HFF-Myc (cell line): ENCODE measurements around the gene LRIG1.

Source experiments
- DNase-seq: peaks from one replicate; pipeline ENCODE4 v3.0.0-alpha.2; 2011; ENCODE audit warnings: low read depth; ENCODE audit errors: extremely low read depth
- H3K4me3 ChIP-seq: replicated peaks from 2 replicates; pipeline ENCODE4 v1.5.1; 2011; ENCODE audit warnings: low read depth, mild to moderate bottlenecking, control low read depth, low read length
- TF ChIP-seq, protein P1 (sequence below): IDR thresholded peaks from 2 replicates; pipeline ENCODE4 v1.5.1; 2012; ENCODE audit warnings: mild to moderate bottlenecking, low read depth, low read length, control low read depth; ENCODE audit errors: missing control alignments

The LRIG1 gene

DNA sequence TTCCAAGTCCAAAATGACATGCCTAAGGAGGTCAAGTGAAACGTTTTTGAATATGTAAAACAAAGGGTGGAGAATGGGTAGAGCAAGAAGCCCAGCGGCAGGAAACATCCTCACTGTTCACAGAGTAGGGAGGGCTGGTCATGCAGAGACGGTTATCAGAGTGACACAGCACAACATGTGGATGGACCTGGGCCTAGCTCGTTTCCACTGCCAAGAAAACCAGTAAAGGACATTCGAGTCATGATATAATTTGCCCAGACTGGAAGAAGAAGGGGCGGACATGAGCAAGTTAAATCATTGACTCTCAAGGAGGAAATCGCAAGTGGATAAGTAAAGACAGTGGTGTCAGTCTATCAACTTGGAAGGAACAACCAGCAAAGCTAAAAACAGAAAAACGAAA lies 89.3 kb downstream of the LRIG1 start:
- DNase-seq: no peak
- no peak overlapping the region for H3K4me3 ChIP-seq
- TF ChIP-seq, protein P1, sequence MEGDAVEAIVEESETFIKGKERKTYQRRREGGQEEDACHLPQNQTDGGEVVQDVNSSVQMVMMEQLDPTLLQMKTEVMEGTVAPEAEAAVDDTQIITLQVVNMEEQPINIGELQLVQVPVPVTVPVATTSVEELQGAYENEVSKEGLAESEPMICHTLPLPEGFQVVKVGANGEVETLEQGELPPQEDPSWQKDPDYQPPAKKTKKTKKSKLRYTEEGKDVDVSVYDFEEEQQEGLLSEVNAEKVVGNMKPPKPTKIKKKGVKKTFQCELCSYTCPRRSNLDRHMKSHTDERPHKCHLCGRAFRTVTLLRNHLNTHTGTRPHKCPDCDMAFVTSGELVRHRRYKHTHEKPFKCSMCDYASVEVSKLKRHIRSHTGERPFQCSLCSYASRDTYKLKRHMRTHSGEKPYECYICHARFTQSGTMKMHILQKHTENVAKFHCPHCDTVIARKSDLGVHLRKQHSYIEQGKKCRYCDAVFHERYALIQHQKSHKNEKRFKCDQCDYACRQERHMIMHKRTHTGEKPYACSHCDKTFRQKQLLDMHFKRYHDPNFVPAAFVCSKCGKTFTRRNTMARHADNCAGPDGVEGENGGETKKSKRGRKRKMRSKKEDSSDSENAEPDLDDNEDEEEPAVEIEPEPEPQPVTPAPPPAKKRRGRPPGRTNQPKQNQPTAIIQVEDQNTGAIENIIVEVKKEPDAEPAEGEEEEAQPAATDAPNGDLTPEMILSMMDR: no peak

DNA sequence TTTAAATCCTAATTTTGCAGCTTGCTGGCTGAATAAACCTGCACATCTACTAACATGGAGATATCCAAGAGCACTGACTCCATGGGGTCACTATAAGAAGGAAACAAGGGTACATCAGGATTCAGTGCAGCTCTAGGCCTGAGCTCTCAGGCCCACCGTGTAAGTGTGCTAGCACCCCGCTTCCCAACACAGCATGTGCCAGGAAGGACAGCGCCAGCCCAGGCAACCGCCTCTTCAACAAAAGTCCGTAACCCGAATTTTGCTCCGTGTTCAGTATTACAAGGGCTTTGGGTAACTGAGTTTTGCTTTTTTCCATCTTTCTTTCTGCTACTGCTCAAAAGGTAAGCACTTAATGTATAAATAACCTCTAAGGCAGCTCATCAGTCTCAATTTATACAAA lies 89.8 kb downstream of the LRIG1 start:
- TF ChIP-seq, protein P1: no peak
- no peak overlapping the region for H3K4me3 ChIP-seq
- no peak for DNase-seq

DNA sequence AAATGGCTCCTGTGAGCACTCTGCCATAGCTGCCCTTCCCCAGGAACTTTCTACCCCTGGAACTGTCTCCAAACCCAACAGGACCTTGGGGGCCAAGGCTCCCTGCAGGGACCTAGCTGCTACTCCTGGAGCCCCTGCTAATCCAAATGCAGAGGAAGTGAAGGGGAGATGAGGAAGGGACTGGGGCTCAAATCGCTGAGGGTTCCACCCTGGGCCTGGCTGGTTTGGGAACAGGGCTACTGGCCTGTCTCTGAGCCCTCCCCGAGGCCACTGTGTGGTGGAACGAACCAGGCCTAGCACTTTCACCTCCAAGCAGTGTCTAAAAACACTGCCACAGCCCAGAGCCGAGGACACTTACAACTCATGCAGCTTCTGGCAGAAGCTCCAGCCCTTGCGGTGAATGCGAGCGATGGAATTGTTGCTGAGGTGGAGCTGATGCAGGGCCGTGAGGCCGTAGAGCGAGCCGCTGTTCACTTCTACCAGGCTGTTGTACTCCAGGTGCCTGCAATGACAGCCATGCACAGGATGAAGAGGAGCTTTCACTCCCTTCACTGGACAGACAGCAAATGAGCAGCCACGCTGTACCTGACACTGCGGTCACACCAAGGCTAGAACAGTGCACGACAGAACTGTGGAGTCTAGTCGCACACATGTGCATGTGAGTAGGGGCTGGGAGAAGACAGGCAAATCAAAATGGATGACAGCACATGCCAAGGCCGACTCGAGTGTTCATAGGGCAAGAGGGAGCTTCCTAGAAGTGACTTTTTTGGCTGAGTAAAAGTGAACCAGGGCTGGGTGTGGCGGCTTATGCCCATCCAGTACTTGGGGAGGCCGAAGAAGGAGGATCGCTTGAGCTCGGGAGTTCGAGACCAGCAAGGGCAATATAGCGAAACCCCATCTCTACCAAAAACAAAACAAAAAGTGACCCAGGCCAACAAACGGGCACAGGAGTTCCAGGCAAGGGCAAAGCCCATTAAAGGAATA lies 90.8 kb downstream of the LRIG1 start:
- no peak for DNase-seq
- no peak overlapping the region for H3K4me3 ChIP-seq
- TF ChIP-seq, protein P1: no peak

DNA sequence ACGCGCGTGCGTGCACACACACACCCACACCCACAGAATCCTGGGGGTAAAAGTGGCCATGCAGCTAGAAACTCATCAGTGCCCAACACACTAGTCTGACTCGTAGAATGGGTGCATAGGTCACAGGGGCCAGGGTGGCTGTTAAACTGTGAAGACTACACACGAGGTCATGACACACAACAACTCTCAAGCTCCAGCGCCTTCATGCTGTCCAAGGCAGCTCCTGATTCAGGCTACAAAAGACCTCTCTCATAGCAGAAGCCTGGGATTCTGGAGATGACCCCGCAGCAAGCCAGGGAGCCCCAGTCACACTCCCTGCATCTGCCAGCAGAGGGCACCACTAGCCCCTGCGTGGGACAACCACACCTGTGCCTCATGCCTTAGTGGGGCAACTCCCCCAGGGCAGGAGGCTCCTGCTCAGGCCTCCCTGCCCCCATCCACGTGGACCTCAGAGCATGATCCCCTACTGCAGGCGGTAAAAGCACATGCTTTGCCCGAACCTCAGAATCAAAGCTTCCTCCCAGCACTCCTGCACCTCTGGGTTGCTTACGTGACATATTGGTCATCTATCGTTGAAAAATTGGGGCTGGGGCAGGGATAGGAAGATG lies 93.1 kb downstream of the LRIG1 start:
- DNase-seq: no peak
- no peak overlapping the region for H3K4me3 ChIP-seq
- TF ChIP-seq, protein P1: peak; percentile 92

DNA sequence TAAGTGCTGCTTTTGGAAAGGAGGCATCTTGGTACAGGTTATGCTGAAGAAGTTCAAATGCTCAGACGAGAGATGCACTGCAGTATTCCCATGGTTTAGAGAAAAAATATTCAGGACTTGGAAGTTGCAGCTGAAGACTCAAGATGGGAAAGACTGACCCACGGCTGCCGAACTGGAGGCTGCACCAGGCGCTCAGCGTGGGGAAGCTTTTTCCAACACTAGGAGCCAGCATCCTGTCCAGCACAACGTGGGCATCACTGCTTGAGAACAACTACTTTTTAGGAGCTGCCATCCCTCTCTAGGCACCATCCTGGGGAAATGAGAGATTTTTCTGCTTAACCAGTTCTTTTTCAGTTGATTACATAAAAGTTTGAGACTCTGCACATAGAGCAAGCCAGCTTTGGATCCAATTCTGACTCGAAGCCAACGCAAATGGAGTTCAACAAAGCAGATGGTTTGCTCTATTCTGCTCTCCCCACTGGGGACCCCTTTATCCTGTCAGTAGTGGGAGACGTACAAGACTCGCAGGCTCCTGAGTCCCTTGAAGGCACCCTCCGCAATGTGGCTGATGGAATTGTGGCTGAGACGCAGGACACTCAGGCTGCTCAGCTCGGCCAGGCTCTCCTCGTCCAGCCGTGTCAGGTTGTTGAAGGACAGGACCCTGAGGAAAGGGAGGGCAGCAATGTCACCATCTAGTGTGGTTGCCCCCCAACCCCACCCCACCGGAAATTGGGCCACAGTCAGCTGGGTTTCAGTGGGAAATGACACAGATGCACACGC lies 93.8 kb downstream of the LRIG1 start:
- no peak for DNase-seq
- TF ChIP-seq, protein P1: no peak

DNA sequence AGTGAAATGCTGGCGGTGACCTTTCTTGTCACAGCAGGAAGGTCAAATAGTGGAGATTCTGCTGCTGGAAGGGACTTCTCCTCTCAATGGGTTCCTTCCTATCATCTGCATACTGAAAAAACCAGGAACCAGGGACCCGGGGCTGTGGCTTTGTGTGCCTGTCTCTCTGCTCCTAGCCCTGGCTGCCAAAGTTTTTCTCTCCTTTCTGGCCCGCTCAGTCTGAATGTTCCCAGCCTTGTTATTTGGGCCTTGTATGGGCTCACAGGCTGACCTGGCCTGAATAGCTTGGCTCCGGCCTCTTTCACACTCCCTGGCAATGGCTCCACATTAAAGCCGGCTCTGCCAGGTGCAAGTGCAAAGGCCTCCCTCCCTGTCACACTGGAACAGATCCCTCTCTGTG lies 94.7 kb downstream of the LRIG1 start:
- no peak for DNase-seq
- TF ChIP-seq, protein P1: no peak
- H3K4me3 ChIP-seq: no peak overlapping the region

More for the DNA sequence above, 93.8 kb downstream of the LRIG1 start:
- no peak overlapping the region for H3K4me3 ChIP-seq
